Gastrocnemius medialis (tissue), 4 donors: ENCODE measurements around the gene BLCAP. TPM values are rescaled to one million over a fixed set of nuclear protein-coding genes. Genes with fewer than 3 reads are reported as not detected.

Experiments
- ATAC-seq, 2 donors: fragments of 150-250 bp; one replicate each; pipeline ENCODE4 v1.9.1; 2016
- DNase-seq, 2 donors: peaks; one replicate each; pipeline ENCODE4 v3.0.0-alpha.2; 2019
- H3K27ac ChIP-seq, 4 donors: fragments of 200-600 bp; sonication (generic); 1 replicate in 1 of 4; 2 replicates in 3 of 4; pipeline ENCODE4 v1.5.1; 2016 to 2018; ENCODE audit warnings: mild to moderate bottlenecking in 2 of 4, moderate library complexity in 1 of 4
- H3K27me3 ChIP-seq, 3 donors: fragments of 200-600 bp; sonication (generic) in 2 of 3; 1 replicate in 1 of 3; 2 replicates in 2 of 3; pipeline versions ENCODE4 v1.5.1 to v1.6.0; 2016 to 2019; ENCODE audit warnings: mild to moderate bottlenecking in 1 of 3, moderate library complexity in 1 of 3
- H3K36me3 ChIP-seq, 2 donors: fragments of 200-600 bp; sonication (generic) in 1 of 2; one replicate each; pipeline ENCODE4 v1.5.1; 2017 to 2018
- H3K4me1 ChIP-seq, 2 donors: fragments of 200-600 bp; sonication (generic) in 1 of 2; one replicate each; pipeline ENCODE4 v1.5.1; 2016 to 2017; ENCODE audit warnings: mild to moderate bottlenecking in 2 of 2
- H3K4me3 ChIP-seq, 4 donors: fragments of 200-600 bp; sonication (generic) in 3 of 4; 1 replicate in 1 of 4; 2 replicates in 3 of 4; pipeline ENCODE4 v1.5.1; 2016 to 2019; ENCODE audit warnings: mild to moderate bottlenecking in 2 of 4
- H3K9me3 ChIP-seq, 3 donors: fragments of 200-600 bp; sonication (generic) in 2 of 3; 1 replicate in 1 of 3; 2 replicates in 2 of 3; pipeline ENCODE4 v1.5.1; 2016 to 2019
- CTCF ChIP-seq, 5 experiments: fragments of 450-650 bp in 3 of 5; fragments of 200-600 bp in 2 of 5; sonication (generic) in 2 of 5; IDR thresholded peaks in 4 of 5; conservative IDR thresholded peaks in 1 of 5; 1 replicate in 4 of 5; 2 replicates in 1 of 5; pipeline ENCODE4 v1.5.1; 2016 to 2019; ENCODE audit warnings: antibody characterized with exemption in 5 of 5, mild to moderate bottlenecking in 3 of 5, moderate library complexity in 3 of 5
- POLR2A ChIP-seq, 2 donors: fragments of 450-650 bp; IDR thresholded peaks; one replicate each; pipeline ENCODE4 v1.6.1; 2017; ENCODE audit warnings: antibody characterized with exemption in 2 of 2, mild to moderate bottlenecking in 2 of 2, moderate library complexity in 2 of 2
- in situ Hi-C, 4 donors: fragments of 200-750 bp; cut with MboI; loops; one replicate each; pipeline versions ENCODE4 v1.15.0 to v1.8.0; 2017; ENCODE audit warnings: low sequenced_read_pairs in 4 of 4
- intact Hi-C: fragments of 100-400 bp; cut with DNase I; formaldehyde crosslinking; loops from one replicate; pipeline ENCODE4 v1.15.1; 2023; ENCODE audit warnings: low total_unique reads
- total RNA-seq, 4 donors: library from RNA; depleted of rRNA; stranded (reverse); fragments of >200 nt; gene quantifications; one replicate each; pipeline versions ENCODE4 v1.1.0 to v1.2.3, GENCODE V29; 2016

Gene BLCAP
- total RNA-seq, 4 donors from 2014 or later: 222 to 583 (median 280) TPM

- no peak overlapping the region for H3K27ac ChIP-seq
- no peak for ATAC-seq
- no peaks in the 10 kb centered on the region for H3K27me3 ChIP-seq
- TF ChIP-seq POLR2A (IDR thresholded peaks at IDR 0.05): no peak
- no peak for TF ChIP-seq CTCF (IDR thresholded peaks at IDR 0.05 in 4 of 5, conservative IDR thresholded peaks at IDR 0.05 in 1 of 5)
- H3K4me1 ChIP-seq: peaks cover 14 to 15% of the 10 kb centered on the region in 2 donors
- H3K36me3 ChIP-seq: no peaks in the 10 kb centered on the region
- H3K4me3 ChIP-seq: no peak overlapping the region
- in situ Hi-C loops: loop anchor here (5.0 to 25.0 kb wide), 8 partner anchors 136 to 336 kb away; no protein-coding TSS in a partner anchor
- H3K9me3 ChIP-seq: no peaks in the 10 kb centered on the region
- intact Hi-C loops: loop anchor here (10.0 kb wide), 1 partner anchor 586 kb away; no protein-coding TSS in a partner anchor
- no peak for DNase-seq
Observed at GRCh38 chr20:37530696-37531095, 3.0 kb upstream of the BLCAP start.

GRCh38 chr20:37529968-37530600 lies 2.4 kb upstream of the BLCAP start:
- in situ Hi-C loops (loop anchor here (5.0 to 25.0 kb wide), 8 partner anchors 135 to 335 kb away; no protein-coding TSS in a partner anchor), intact Hi-C loops (loop anchor here (2.0 to 10.0 kb wide), 6 partner anchors 145 to 1065 kb away; partner anchors contain the start of gene RBL1)
- TF ChIP-seq POLR2A (IDR thresholded peaks at IDR 0.05) (no peak), CTCF (IDR thresholded peaks at IDR 0.05 in 4 of 5, conservative IDR thresholded peaks at IDR 0.05 in 1 of 5) (no peak)
- Histone ChIP-seq H3K4me1 (peaks cover 20 to 21% of the 10 kb centered on the region in 2 donors), H3K27me3 (no peaks in the 10 kb centered on the region), H3K27ac (no peak overlapping the region), H3K4me3 (no peak overlapping the region), H3K36me3 (no peaks in the 10 kb centered on the region), H3K9me3 (no peaks in the 10 kb centered on the region)
- DNase-seq (no peak), ATAC-seq (no peak)

GRCh38 chr20:37529214-37529967 lies 1.7 kb upstream of the BLCAP start:
- H3K4me1 ChIP-seq: peaks cover 21 to 27% of the 10 kb centered on the region in 2 donors
- ATAC-seq (no peak), DNase-seq (no peak)
- H3K27ac ChIP-seq: no peak overlapping the region
- H3K9me3 ChIP-seq: no peaks in the 10 kb centered on the region
- no peak overlapping the region for H3K4me3 ChIP-seq
- in situ Hi-C loops (loop anchor here in 1 of 4 donors (25.0 kb wide), 1 partner anchor 142 kb away; no protein-coding TSS in a partner anchor), intact Hi-C loops (loop anchor here (2.0 to 10.0 kb wide), 5 partner anchors 145 to 1065 kb away; partner anchors contain the start of gene RBL1)
- TF ChIP-seq CTCF (IDR thresholded peaks at IDR 0.05 in 4 of 5, conservative IDR thresholded peaks at IDR 0.05 in 1 of 5) (no peak), POLR2A (IDR thresholded peaks at IDR 0.05) (no peak)
- no peaks in the 10 kb centered on the region for H3K36me3 ChIP-seq
- H3K27me3 ChIP-seq: no peaks in the 10 kb centered on the region

- no peak for DNase-seq
- Histone ChIP-seq H3K4me3 (peak overlapping the region; percentile 92 to 100 (median 99)), H3K9me3 (no peaks in the 10 kb centered on the region), H3K36me3 (no peaks in the 10 kb centered on the region), H3K27ac (peak overlapping the region; percentile 98 to 100 (median 98)), H3K4me1 (peaks cover 27 to 30% of the 10 kb centered on the region in 2 donors), H3K27me3 (no peaks in the 10 kb centered on the region)
- TF ChIP-seq POLR2A (IDR thresholded peaks at IDR 0.05) (no peak), CTCF (IDR thresholded peaks at IDR 0.05 in 4 of 5, conservative IDR thresholded peaks at IDR 0.05 in 1 of 5) (no peak)
- intact Hi-C loops (loop anchor here (2.0 to 10.0 kb wide), 5 partner anchors 144 to 1064 kb away; partner anchors contain the start of gene RBL1), in situ Hi-C loops (loop anchor here in 1 of 4 donors (25.0 kb wide), 1 partner anchor 141 kb away; no protein-coding TSS in a partner anchor)
- no peak for ATAC-seq
Observed at GRCh38 chr20:37528446-37529213, 954 bp upstream of the BLCAP start.
